ENCODE data around the gene PITPNC1.
"Not testable (repeated sequence)": the region's sequence is repeated elsewhere in the genome, so short reads cannot be mapped to it uniquely, and the experiment has no call there.

PITPNC1 gene

GRCh38 chr17:67401106-67401505, 24.0 kb downstream of the PITPNC1 start:
- no peak for DNase-seq (ENCODE audit: low read depth)

GRCh38 chr17:67401598-67402504, 24.8 kb downstream of the PITPNC1 start:
- no peak for DNase-seq (ENCODE audit: low read depth)

DNA sequence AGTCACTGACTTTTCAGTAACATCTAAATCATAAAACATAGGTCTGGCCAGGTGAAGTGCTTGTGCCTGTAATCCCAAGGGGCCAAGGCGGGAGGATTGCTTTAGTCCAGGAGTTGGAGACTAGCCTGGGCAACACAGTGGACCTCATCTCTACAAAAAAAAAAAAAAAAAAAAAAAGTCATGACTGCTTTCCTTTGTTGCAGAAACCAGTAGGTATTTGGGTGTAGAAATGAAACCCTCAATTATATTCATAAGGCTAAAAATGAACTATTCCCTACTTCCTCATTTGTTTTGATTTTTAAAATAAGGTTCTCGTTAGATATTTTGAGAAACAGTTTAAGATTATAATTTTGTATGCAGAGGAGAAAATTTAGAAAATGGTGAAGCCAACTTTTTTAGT, 26.0 kb downstream of the PITPNC1 start:
- DNase-seq (ENCODE audit: low read depth) = no peak

DNA sequence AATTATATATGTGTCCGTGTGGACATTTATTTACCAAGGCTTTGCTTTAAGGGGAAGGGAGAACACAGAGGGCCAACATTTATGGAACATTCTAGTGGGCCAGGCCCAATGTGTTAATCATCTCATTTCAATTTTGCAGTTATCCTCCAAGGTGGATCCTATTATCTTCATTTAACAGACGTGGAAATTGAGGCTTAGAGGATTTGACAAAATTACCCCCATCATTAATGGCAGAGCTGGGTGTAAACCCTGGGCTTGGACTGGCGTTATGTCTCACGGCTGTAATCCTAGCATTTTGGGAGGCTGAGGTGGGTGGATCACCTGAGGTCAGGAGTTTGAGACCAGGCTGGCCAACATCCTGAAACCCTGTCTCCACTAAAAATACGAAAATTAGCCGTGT, 26.4 kb downstream of the PITPNC1 start:
- no peak for DNase-seq (ENCODE audit: low read depth)

- not testable (repeated sequence) for DNase-seq (ENCODE audit: low read depth)
Observed at GRCh38 chr17:67408455-67408830, 31.4 kb downstream of the PITPNC1 start.

GRCh38 chr17:67411397-67411796, 34.3 kb downstream of the PITPNC1 start:
- DNase-seq (ENCODE audit: low read depth) = no peak

GRCh38 chr17:67412032-67412431, 35.0 kb downstream of the PITPNC1 start:
- no peak for DNase-seq (ENCODE audit: low read depth)

GRCh38 chr17:67412941-67413340, 35.9 kb downstream of the PITPNC1 start:
- DNase-seq (ENCODE audit: low read depth) = no peak

DNA sequence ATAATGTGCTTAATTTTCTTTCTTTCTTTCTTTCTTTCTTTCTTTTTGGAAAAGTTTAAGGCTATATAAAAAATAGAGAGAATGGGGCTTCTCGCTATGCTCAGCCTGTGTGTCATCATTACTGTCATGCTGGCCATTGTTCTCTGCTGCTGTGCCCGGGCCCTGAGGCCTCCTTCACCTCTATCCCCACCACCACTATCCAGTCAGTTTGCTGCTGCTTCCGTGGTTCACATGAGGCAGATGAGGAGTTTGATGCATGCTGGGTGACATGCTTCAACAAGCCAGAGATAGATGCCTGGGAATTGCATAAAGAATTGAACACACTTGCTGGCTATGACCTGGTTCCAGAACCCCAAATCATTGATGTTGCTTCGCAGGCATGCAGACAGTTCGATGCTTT, 36.3 kb downstream of the PITPNC1 start:
- no peak for DNase-seq (ENCODE audit: low read depth)

GRCh38 chr17:67414130-67414529, 37.0 kb downstream of the PITPNC1 start:
- no peak for DNase-seq (ENCODE audit: low read depth)

DNA sequence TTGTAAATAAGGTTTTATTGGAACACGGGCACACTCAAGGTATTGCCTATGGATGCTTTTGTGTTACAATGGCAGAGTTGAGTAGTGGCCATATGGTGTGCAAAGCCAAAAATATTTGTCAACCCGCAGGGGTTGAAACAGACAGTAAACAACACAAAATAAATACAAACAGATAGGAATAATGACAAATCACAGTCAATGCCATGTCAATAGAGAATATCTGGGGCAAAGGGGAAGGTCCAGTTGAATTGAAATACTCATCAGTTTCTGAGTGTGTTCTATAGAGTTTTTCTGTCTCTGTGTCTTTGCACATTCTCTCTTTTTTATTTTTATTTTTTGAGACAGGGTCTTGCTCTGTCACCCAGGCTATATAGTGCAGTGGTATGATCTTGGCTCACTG, 37.5 kb downstream of the PITPNC1 start:
- no peak for DNase-seq (ENCODE audit: low read depth)

DNA sequence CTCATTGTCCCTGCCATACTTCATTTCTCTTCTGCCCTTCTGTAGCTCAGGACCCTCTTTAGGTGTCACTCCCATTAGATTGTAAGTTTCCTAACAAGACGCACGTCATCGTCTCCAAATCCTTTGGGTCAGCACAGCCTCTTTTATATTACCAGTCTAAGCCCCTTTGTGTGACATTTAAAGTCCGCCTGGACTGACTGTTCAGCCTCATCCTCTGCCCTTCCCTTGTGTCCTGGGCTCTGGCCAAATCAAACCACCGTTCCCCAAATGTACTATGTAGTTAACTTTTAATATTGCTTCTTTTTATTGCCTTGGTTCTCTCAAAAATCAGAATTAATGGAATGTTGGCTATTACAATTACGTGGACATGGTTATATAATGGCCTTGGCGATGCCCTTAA, 38.2 kb downstream of the PITPNC1 start:
- no peak for DNase-seq (ENCODE audit: low read depth)

DNA sequence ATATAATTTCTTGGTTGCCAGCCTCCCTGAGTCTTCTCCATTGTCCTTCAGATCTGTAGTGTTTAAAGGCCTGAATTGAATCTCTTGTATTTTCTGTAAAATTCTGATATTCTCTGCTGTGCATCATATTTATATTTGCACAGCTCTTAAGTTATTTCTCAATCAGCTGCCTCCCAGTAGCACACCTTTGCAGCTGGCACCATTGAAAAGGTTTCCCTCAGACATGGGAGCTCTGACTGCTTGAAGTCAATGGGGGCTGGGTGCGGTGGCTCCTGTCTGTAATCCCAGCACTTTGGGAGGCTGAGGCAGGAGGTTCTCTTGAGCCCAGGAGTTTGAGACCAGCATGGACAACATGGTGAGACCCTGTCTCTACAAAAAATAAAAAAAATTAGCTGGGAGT, 40.4 kb downstream of the PITPNC1 start:
- DNase-seq (ENCODE audit: low read depth) = no peak

DNA sequence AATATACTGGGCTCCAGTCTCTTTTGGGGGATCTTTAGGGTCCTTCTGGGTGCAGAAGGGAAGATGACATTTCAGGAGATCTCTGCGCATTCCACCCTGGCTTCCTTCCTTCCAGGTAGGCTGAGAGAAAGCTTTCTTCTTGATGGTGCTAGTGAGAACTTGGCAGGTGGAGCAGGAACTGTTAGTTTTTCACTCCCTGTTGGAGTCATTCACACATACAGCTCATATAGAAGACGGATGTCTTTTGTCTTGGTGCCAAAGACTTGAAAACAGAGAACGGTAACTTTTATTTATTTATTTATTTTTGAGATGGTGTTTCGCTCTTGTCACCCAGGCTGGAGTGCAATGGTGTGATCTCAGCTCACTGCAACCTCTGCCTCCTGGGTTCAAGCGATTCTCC, 43.9 kb downstream of the PITPNC1 start:
- no peak for DNase-seq (ENCODE audit: low read depth)

GRCh38 chr17:67421869-67422273, 44.8 kb downstream of the PITPNC1 start:
- no peak for DNase-seq (ENCODE audit: low read depth)

- not testable (repeated sequence) for DNase-seq (ENCODE audit: low read depth)
Observed at GRCh38 chr17:67422296-67422695, 45.2 kb downstream of the PITPNC1 start.

DNA sequence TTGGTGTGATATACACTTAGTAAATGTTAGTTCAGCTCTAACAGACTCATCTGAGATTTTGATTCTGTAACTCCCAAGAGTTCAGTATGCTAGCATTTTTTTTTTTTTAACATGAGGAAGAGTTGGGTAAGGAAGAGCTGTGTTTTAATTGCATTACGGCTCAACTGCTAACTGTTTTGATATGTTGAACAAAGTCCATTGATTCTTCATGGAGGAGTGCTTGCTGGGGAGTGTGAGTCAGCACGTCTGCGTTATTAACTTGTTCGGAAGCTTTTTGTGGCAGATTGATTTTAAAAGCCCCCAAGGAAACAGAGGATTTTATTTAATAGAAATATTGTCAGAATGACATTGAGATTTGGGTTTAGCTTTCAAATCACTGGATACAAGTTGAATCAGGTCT, 45.8 kb downstream of the PITPNC1 start:
- no peak for DNase-seq (ENCODE audit: low read depth)

- DNase-seq (ENCODE audit: low read depth) = no peak
Observed at GRCh38 chr17:67425571-67426160, 48.6 kb downstream of the PITPNC1 start.

DNA sequence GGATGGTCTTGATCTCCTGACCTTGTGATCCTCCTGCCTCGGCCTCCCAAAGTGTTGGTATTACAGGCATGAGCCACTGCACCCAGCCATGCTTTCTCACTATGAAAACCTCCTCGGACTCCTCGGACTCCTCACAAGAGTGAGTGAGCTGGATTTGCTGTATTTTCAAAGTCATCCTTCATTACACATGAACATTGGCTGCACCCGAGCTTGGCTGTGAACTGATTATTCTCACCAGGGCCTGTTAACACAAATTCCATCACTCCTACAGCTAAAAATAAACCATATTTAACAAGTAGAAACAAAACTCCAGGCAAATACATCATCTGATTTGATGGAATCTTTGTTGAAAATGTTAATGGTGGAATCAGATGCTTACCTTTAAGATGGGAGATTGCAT, 50.3 kb downstream of the PITPNC1 start:
- DNase-seq (ENCODE audit: low read depth) = no peak

GRCh38 chr17:67430515-67430914, 53.4 kb downstream of the PITPNC1 start:
- DNase-seq (ENCODE audit: low read depth) = not testable (repeated sequence)

DNA sequence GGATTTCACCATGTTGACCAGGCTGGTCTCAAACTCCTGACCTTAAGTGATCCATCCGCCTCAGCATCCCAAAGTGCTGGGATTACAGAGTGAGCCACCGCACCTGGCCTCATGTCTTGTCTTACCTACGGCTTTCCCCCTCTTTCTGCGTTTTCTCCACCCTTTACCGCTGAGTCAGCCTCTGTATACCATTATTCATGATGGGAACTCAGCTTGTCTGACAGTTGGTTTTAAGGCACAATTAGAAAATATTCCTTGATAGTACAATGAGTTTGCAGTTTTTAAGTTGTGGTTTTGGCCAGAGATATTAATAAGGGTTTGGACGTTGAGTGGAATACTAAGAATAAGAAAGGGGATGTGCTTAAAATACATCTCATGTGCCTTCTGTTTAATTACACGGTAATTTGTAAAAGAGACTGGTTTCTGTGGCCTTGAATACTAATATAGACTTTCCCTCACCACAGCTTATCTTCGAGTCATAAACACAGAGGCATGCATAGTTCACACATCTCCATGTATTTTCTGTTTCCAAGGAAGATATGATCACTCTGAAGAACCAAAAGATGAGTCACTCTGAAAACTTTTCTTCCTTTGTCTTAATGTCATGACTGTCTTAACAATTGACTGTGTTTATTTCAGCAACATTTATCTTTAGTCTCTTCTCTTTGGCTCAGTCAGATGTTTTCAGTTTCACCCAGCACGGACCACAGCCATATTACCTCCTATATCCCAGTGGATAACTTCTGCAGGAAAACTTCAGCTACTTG, 54.4 kb downstream of the PITPNC1 start:
- DNase-seq (ENCODE audit: low read depth) = no peak

GRCh38 chr17:67433248-67433924, 56.3 kb downstream of the PITPNC1 start:
- no peak for DNase-seq (ENCODE audit: low read depth)
